Mesothelial cell of epicardium (in vitro differentiated cells): Measurements from ENCODE around the gene KRTCAP2. TPM values are rescaled to one million over a fixed set of nuclear protein-coding genes. Genes with fewer than 3 reads are reported as not detected.

Experiments
- DNase-seq, 2 experiments: peaks; one replicate each; pipeline ENCODE4 v3.0.0; 2021; ENCODE audit warnings: low spot score in 2 of 2; ENCODE audit not compliant: unreplicated experiment in 2 of 2
- H3K27ac Mint-ChIP-seq: 2 replicates; pipeline ENCODE4 v1.8.0; 2021; ENCODE audit warnings: mixed read lengths
- H3K27me3 Mint-ChIP-seq: 2 replicates; pipeline ENCODE4 v1.8.0; 2021; ENCODE audit warnings: low read depth, mixed read lengths
- H3K36me3 Mint-ChIP-seq: 2 replicates; pipeline ENCODE4 v1.8.0; 2021; ENCODE audit warnings: mixed read lengths
- H3K4me1 Mint-ChIP-seq: 2 replicates; pipeline ENCODE4 v1.8.0; 2021; ENCODE audit warnings: mixed read lengths
- H3K4me3 Mint-ChIP-seq: 2 replicates; pipeline ENCODE4 v1.8.0; 2021; ENCODE audit warnings: mild to moderate bottlenecking, moderate library complexity, mixed read lengths
- H3K9me3 Mint-ChIP-seq: 2 replicates; pipeline ENCODE4 v1.8.0; 2021; ENCODE audit warnings: mixed read lengths
- CTCF ChIP-seq: fragments of 200-600 bp; sonication (generic); IDR thresholded peaks from one replicate; pipeline ENCODE4 v1.5.0; 2021; ENCODE audit warnings: antibody characterized with exemption; ENCODE audit not compliant: unreplicated experiment
- total RNA-seq: library from RNA; stranded (reverse); gene quantifications from 3 replicates; pipeline ENCODE4 v1.2.1, GENCODE V29; 2021

The KRTCAP2 gene
- total RNA-seq, 1 donor from 2014 or later: 120 TPM

GRCh38 chr1:155186067-155186793 is 13.1 kb upstream of the KRTCAP2 start:
- peaks cover 3% of the 10 kb centered on the region for H3K4me1 Mint-ChIP-seq
- H3K36me3 Mint-ChIP-seq: no peaks in the 10 kb centered on the region
- no peak overlapping the region for H3K4me3 Mint-ChIP-seq
- no peaks in the 10 kb centered on the region for H3K27me3 Mint-ChIP-seq
- TF ChIP-seq CTCF: no peak
- H3K9me3 Mint-ChIP-seq: no peaks in the 10 kb centered on the region
- no peak overlapping the region for H3K27ac Mint-ChIP-seq
- no peak for DNase-seq

GRCh38 chr1:155185783-155186066 is 12.6 kb upstream of the KRTCAP2 start:
- Mint-ChIP-seq H3K9me3 (no peaks in the 10 kb centered on the region), H3K27ac (no peak overlapping the region), H3K4me1 (peaks cover 3% of the 10 kb centered on the region), H3K27me3 (no peaks in the 10 kb centered on the region), H3K36me3 (no peaks in the 10 kb centered on the region), H3K4me3 (no peak overlapping the region)
- DNase-seq: no peak
- no peak for TF ChIP-seq CTCF

GRCh38 chr1:155184835-155185782 is 12.0 kb upstream of the KRTCAP2 start:
- Mint-ChIP-seq H3K27ac (no peak overlapping the region), H3K4me1 (peaks cover 3% of the 10 kb centered on the region), H3K27me3 (no peaks in the 10 kb centered on the region), H3K9me3 (no peaks in the 10 kb centered on the region), H3K4me3 (no peak overlapping the region), H3K36me3 (no peaks in the 10 kb centered on the region)
- TF ChIP-seq CTCF: no peak
- DNase-seq: no peak

- Mint-ChIP-seq H3K27ac (no peak overlapping the region), H3K4me1 (peaks cover 3% of the 10 kb centered on the region), H3K9me3 (no peaks in the 10 kb centered on the region), H3K4me3 (no peak overlapping the region), H3K36me3 (no peaks in the 10 kb centered on the region), H3K27me3 (no peaks in the 10 kb centered on the region)
- DNase-seq: no peak
- no peak for TF ChIP-seq CTCF
These were observed 11.3 kb upstream of the KRTCAP2 start for GRCh38 chr1:155184351-155184811.

GRCh38 chr1:155183775-155184221 is 10.7 kb upstream of the KRTCAP2 start:
- no peak for TF ChIP-seq CTCF
- no peak for DNase-seq
- H3K36me3 Mint-ChIP-seq: no peaks in the 10 kb centered on the region
- H3K27ac Mint-ChIP-seq: no peak overlapping the region
- no peaks in the 10 kb centered on the region for H3K9me3 Mint-ChIP-seq
- peaks cover 3% of the 10 kb centered on the region for H3K4me1 Mint-ChIP-seq
- no peaks in the 10 kb centered on the region for H3K27me3 Mint-ChIP-seq
- H3K4me3 Mint-ChIP-seq: no peak overlapping the region
